ENCODE data around the gene ATP5MG.

ATP5MG gene

GRCh38 chr11:118448294-118448693, 46.9 kb downstream of the ATP5MG start:
- Mint-ChIP-seq H3K27ac (no peak overlapping the region), H3K4me1 (peaks cover 10% of the 10 kb centered on the region)
- DNase-seq, result no peak

GRCh38 chr11:118449316-118449918, 48.0 kb downstream of the ATP5MG start:
- no peak for DNase-seq
- Mint-ChIP-seq H3K27me3 (ENCODE audit: low read depth, poor library complexity) (no peaks in the 10 kb centered on the region), H3K9me3 (no peaks in the 10 kb centered on the region), H3K36me3 (ENCODE audit: low read depth) (peaks cover 57% of the 10 kb centered on the region), H3K4me3 (no peak overlapping the region), H3K27ac (no peak overlapping the region), H3K4me1 (no peaks in the 10 kb centered on the region)
- TF ChIP-seq CTCF (IDR thresholded peaks at IDR 0.05), result no peak

More at GRCh38 chr11:118448294-118448693, 46.9 kb downstream of the ATP5MG start:
- no peaks in the 10 kb centered on the region for H3K9me3 Mint-ChIP-seq
- TF ChIP-seq CTCF (IDR thresholded peaks at IDR 0.05), result no peak
- peaks cover 48% of the 10 kb centered on the region for H3K36me3 Mint-ChIP-seq (ENCODE audit: low read depth)
- no peaks in the 10 kb centered on the region for H3K27me3 Mint-ChIP-seq (ENCODE audit: low read depth, poor library complexity)
- H3K4me3 Mint-ChIP-seq, result no peak overlapping the region

GRCh38 chr11:118450451-118450850, 49.0 kb downstream of the ATP5MG start:
- no peak overlapping the region for H3K4me3 Mint-ChIP-seq
- H3K9me3 Mint-ChIP-seq, result no peaks in the 10 kb centered on the region
- H3K36me3 Mint-ChIP-seq (ENCODE audit: low read depth), result peaks cover 51% of the 10 kb centered on the region
- H3K27ac Mint-ChIP-seq, result peak overlapping the region; percentile 53
- no peaks in the 10 kb centered on the region for H3K4me1 Mint-ChIP-seq
- DNase-seq, result no peak
- TF ChIP-seq CTCF (IDR thresholded peaks at IDR 0.05), result no peak
- no peaks in the 10 kb centered on the region for H3K27me3 Mint-ChIP-seq (ENCODE audit: low read depth, poor library complexity)

All from nephron progenitor cell (in vitro differentiated cells).